Trophoblast cell (in vitro differentiated cells and primary cell): Measurements from ENCODE around the gene ACAA1.

Experiments used
- DNase-seq, 2 donors: peaks; one replicate each; pipeline ENCODE4 v3.0.0-alpha.2; 2016
- H2AFZ ChIP-seq: 2 replicates; pipeline ENCODE4 v1.6.1; 2013; ENCODE audit warnings: low read length, moderate library complexity, mild to moderate bottlenecking; ENCODE audit not compliant: insufficient read depth, poor library complexity
- H2AK5ac ChIP-seq: 2 replicates; pipeline ENCODE4 v1.6.1; 2013; ENCODE audit warnings: mild to moderate bottlenecking, low read length
- H2BK120ac ChIP-seq: 2 replicates; pipeline ENCODE4 v1.6.1; 2013; ENCODE audit warnings: low read length, mild to moderate bottlenecking, moderate library complexity; ENCODE audit not compliant: insufficient read depth, poor library complexity
- H2BK12ac ChIP-seq: 2 replicates; pipeline ENCODE4 v1.6.1; 2013; ENCODE audit warnings: mild to moderate bottlenecking, low read length, moderate library complexity
- H2BK5ac ChIP-seq: 2 replicates; pipeline ENCODE4 v1.6.1; 2013; ENCODE audit warnings: low read length, low read depth, moderate library complexity, mild to moderate bottlenecking; ENCODE audit not compliant: poor library complexity
- H3K14ac ChIP-seq: 2 replicates; pipeline ENCODE4 v1.6.1; 2013; ENCODE audit warnings: mild to moderate bottlenecking, low read length
- H3K18ac ChIP-seq: 2 replicates; pipeline ENCODE4 v1.6.1; 2013; ENCODE audit warnings: mild to moderate bottlenecking, low read length
- H3K23ac ChIP-seq: 2 replicates; pipeline ENCODE4 v1.6.1; 2013; ENCODE audit warnings: low read length
- H3K27ac ChIP-seq: 2 replicates; pipeline ENCODE4 v1.5.1; 2013; ENCODE audit warnings: low read depth, mild to moderate bottlenecking, inconsistent platforms, low read length, moderate library complexity
- H3K27me3 ChIP-seq: 2 replicates; pipeline ENCODE4 v1.6.1; 2013; ENCODE audit warnings: inconsistent platforms, mild to moderate bottlenecking, low read length, moderate library complexity; ENCODE audit not compliant: insufficient read depth
- H3K36me3 ChIP-seq, 2 experiments: 1 replicate in 1 of 2; 2 replicates in 1 of 2; pipeline ENCODE4 v1.6.1; 2013; ENCODE audit warnings: low read length in 2 of 2, mild to moderate bottlenecking in 2 of 2, moderate library complexity in 1 of 2; ENCODE audit not compliant: insufficient read depth in 2 of 2, control insufficient read depth in 1 of 2
- H3K4ac ChIP-seq: 2 replicates; pipeline ENCODE4 v1.6.1; 2013; ENCODE audit warnings: low read depth, mild to moderate bottlenecking, low read length, moderate library complexity
- H3K4me1 ChIP-seq, 2 experiments: 1 replicate in 1 of 2; 2 replicates in 1 of 2; pipeline ENCODE4 v1.6.1; 2013; ENCODE audit warnings: low read length in 2 of 2, mild to moderate bottlenecking in 2 of 2, moderate library complexity in 1 of 2; ENCODE audit not compliant: insufficient read depth in 2 of 2, control insufficient read depth in 1 of 2
- H3K4me2 ChIP-seq: 2 replicates; pipeline ENCODE4 v1.6.1; 2013; ENCODE audit warnings: inconsistent platforms, mild to moderate bottlenecking, low read length, moderate library complexity
- H3K4me3 ChIP-seq: 2 replicates; pipeline ENCODE4 v1.5.1; 2013; ENCODE audit warnings: mild to moderate bottlenecking, low read depth, low read length, inconsistent platforms
- H3K79me1 ChIP-seq: one replicate; pipeline ENCODE4 v1.6.1; 2013; ENCODE audit warnings: low read length
- H3K79me2 ChIP-seq: 2 replicates; pipeline ENCODE4 v1.6.1; 2013; ENCODE audit warnings: low read length, mild to moderate bottlenecking; ENCODE audit not compliant: control insufficient read depth, insufficient read depth, poor library complexity
- H3K9ac ChIP-seq: 2 replicates; pipeline ENCODE4 v1.6.1; 2013; ENCODE audit warnings: mild to moderate bottlenecking, low read length
- H3K9me3 ChIP-seq: 2 replicates; pipeline ENCODE4 v1.6.1; 2013; ENCODE audit warnings: low read depth, mild to moderate bottlenecking, control low read depth, inconsistent platforms, low read length; ENCODE audit not compliant: insufficient read depth
- H4K12ac ChIP-seq: 2 replicates; pipeline ENCODE4 v1.6.1; 2013; ENCODE audit warnings: low read depth, mild to moderate bottlenecking, low read length, moderate library complexity
- H4K8ac ChIP-seq: 2 replicates; pipeline ENCODE4 v1.6.1; 2013; ENCODE audit warnings: low read depth, mild to moderate bottlenecking, low read length, moderate library complexity
- H4K91ac ChIP-seq: one replicate; pipeline ENCODE4 v1.6.1; 2013; ENCODE audit warnings: low read depth, mild to moderate bottlenecking, low read length, moderate library complexity
- WGBS: extraction: QIAGEN DNeasy Blood & Tissue Kit; methylation state at CpG from one replicate; pipeline ENCODE4 v1.1.7; 2013; ENCODE audit warnings: missing lambda C conversion rate; ENCODE audit not compliant: insufficient read length, insufficient coverage; ENCODE audit errors: extremely low coverage; 5-methylcytosine and 5-hydroxymethylcytosine counted together

ACAA1 gene

DNA sequence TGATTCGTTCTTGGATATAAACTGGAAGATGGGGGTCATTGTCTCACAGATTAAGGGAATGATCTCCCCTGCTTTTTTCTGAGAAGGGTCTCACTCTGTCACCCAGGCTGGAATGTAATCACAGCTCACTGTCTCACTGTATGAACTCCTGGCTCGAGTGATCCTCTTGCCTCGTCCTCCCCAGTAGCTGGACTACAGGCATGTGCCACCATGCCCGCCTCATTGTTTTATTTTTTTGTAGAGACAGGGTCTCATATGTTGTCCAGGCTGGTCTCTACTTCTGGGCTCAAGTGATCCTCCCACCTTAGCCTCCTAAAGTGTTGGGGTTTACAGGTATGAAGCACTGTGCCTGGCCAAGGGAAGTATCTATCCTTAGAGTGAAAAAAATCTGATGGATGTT lies 33.8 kb upstream of the ACAA1 start:
- no peak overlapping the region for H3K4me3 ChIP-seq
- H4K12ac ChIP-seq = no peak overlapping the region
- peaks cover 21% of the 10 kb centered on the region for H3K79me2 ChIP-seq
- H2BK12ac ChIP-seq = peak overlapping the region; percentile 12
- DNase-seq = no peak
- H2AK5ac ChIP-seq = no peak overlapping the region
- no peak overlapping the region for H3K14ac ChIP-seq
- no peaks in the 10 kb centered on the region for H3K27me3 ChIP-seq
- no peak overlapping the region for H3K23ac ChIP-seq
- peak overlapping the region; percentile 89 for H3K4ac ChIP-seq
- peaks cover 5% of the 10 kb centered on the region for H3K79me1 ChIP-seq
- WGBS = no CpG with 5 or more reads among the region's 4 CpGs
- no peak overlapping the region for H2BK120ac ChIP-seq
- no peak overlapping the region for H3K18ac ChIP-seq
- H2AFZ ChIP-seq = no peak overlapping the region
- H3K9me3 ChIP-seq = no peaks in the 10 kb centered on the region
- H3K4me2 ChIP-seq = no peak overlapping the region
- H2BK5ac ChIP-seq = no peak overlapping the region
- no peaks in the 10 kb centered on the region for H3K36me3 ChIP-seq
- H3K27ac ChIP-seq = no peak overlapping the region
- no peak overlapping the region for H3K9ac ChIP-seq
- H4K8ac ChIP-seq = no peak overlapping the region
- H4K91ac ChIP-seq = no peak overlapping the region
- peaks cover 0 to 4% of the 10 kb centered on the region in 2 experiments for H3K4me1 ChIP-seq

DNA sequence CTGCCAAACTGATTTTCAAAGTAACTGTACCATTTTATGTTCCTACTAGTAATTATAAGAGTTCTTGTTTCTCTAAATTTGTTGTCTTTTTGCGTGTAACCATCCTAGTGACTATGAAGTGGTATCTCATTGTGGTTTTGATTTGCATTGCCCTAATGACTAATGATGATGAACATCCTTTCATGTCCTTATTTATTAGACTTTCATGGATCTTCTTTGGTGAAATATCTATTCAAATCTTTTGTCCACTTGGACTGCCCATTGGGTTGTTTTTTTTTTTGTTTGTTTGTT lies 32.0 kb upstream of the ACAA1 start:
- H3K18ac ChIP-seq = no peak overlapping the region
- no peak overlapping the region for H4K8ac ChIP-seq
- WGBS = no CpG with 5 or more reads among the region's 1 CpG
- no peaks in the 10 kb centered on the region for H3K36me3 ChIP-seq
- H3K4me3 ChIP-seq = no peak overlapping the region
- H2AK5ac ChIP-seq = no peak overlapping the region
- H3K4me2 ChIP-seq = no peak overlapping the region
- H2BK120ac ChIP-seq = no peak overlapping the region
- H3K27me3 ChIP-seq = no peaks in the 10 kb centered on the region
- no peak for DNase-seq
- H3K9ac ChIP-seq = no peak overlapping the region
- H4K91ac ChIP-seq = no peak overlapping the region
- no peak overlapping the region for H2BK5ac ChIP-seq
- H3K9me3 ChIP-seq = no peaks in the 10 kb centered on the region
- no peak overlapping the region for H3K14ac ChIP-seq
- H3K79me1 ChIP-seq = peaks cover 15% of the 10 kb centered on the region
- no peak overlapping the region for H3K27ac ChIP-seq
- H2BK12ac ChIP-seq = no peak overlapping the region
- H2AFZ ChIP-seq = no peak overlapping the region
- H3K4me1 ChIP-seq = peaks cover 0 to 4% of the 10 kb centered on the region in 2 experiments
- no peak overlapping the region for H3K23ac ChIP-seq
- H3K4ac ChIP-seq = no peak overlapping the region
- no peak overlapping the region for H4K12ac ChIP-seq
- H3K79me2 ChIP-seq = peaks cover 26% of the 10 kb centered on the region

DNA sequence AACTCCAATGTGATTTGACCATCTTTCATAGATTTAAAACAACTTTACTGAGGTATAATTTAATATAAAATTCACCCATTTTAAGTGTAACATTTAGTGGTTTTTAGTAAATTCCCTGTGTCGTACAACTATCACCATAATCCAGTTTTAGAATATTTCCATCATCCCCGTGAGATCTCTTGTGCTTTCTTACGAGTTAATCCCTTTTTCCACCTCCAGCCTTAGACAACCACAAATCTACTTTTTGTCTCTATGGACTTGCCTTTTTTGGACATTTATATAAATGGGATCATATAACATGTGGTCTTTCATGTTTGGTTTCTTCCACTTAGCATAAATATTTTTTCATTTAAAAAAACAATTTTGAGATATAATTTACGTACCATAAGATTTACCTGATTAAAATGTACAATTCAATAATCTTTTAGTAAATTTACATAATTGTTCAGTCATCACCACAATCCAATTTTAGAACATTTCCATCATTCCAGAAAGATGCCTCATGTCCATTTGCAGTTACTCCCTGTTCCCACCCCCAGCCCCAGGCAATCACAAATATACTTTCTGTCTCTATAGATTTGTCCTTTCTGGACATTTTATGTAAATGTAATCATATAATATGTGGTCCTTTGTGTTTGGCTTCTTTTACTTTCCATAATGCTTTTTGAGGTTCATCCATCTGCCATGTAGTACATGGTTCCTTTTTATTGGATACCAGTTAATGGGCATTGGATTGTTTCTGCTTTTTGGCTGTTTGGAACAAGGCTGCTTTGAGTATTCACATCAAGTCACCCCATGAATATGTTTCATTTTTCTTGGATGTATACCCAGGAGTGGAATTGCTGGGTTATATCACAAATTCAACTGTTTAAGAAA lies 31.5 kb upstream of the ACAA1 start:
- DNase-seq = peak in 1 of 2 donors; percentile 46
- Histone ChIP-seq H3K79me2 (peaks cover 26% of the 10 kb centered on the region), H3K9ac (no peak overlapping the region), H2BK12ac (no peak overlapping the region), H4K91ac (no peak overlapping the region), H3K4me3 (no peak overlapping the region), H2BK120ac (no peak overlapping the region), H4K8ac (no peak overlapping the region), H2BK5ac (no peak overlapping the region), H2AK5ac (no peak overlapping the region), H3K79me1 (peaks cover 15% of the 10 kb centered on the region), H3K14ac (no peak overlapping the region), H3K23ac (no peak overlapping the region), H3K27ac (no peak overlapping the region), H3K4ac (no peak overlapping the region), H3K18ac (no peak overlapping the region), H3K9me3 (no peaks in the 10 kb centered on the region), H3K4me1 (peaks cover 0 to 4% of the 10 kb centered on the region in 2 experiments), H4K12ac (no peak overlapping the region), H3K27me3 (no peaks in the 10 kb centered on the region), H3K36me3 (no peaks in the 10 kb centered on the region), H3K4me2 (no peak overlapping the region), H2AFZ (no peak overlapping the region)
- no CpG with 5 or more reads among the region's 4 CpGs for WGBS

DNA sequence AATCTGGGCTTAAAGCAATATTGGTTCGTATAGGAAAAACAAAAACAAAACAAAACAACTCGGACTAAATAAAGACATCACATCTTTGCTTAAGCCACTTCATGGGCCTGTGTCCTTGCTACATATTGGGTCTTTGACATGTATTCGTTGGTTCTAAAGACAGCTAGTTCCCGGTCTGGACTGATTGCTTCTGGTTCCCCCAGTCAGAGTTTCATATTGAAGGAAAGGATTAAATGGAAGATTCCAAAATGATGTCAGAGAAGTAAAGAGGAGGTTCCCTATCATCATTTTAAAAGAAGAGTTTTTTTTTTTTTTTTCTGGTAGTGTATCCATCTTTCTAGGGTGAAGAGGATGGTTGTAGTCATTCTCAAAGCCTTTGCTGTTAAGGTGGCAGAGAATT lies 30.7 kb upstream of the ACAA1 start:
- Histone ChIP-seq H4K91ac (no peak overlapping the region), H2AFZ (no peak overlapping the region), H2BK5ac (no peak overlapping the region), H3K9me3 (no peaks in the 10 kb centered on the region), H4K8ac (no peak overlapping the region), H3K79me1 (peaks cover 15% of the 10 kb centered on the region), H3K9ac (no peak overlapping the region), H3K14ac (no peak overlapping the region), H2AK5ac (no peak overlapping the region), H3K18ac (no peak overlapping the region), H2BK12ac (no peak overlapping the region), H3K23ac (no peak overlapping the region), H3K79me2 (peaks cover 24% of the 10 kb centered on the region), H3K4ac (peak overlapping the region; percentile 57), H3K4me3 (no peak overlapping the region), H3K4me2 (no peak overlapping the region), H3K36me3 (no peaks in the 10 kb centered on the region), H3K27me3 (no peaks in the 10 kb centered on the region), H4K12ac (no peak overlapping the region), H2BK120ac (no peak overlapping the region), H3K4me1 (peaks cover 0 to 4% of the 10 kb centered on the region in 2 experiments), H3K27ac (no peak overlapping the region)
- no peak for DNase-seq
- no CpG with 5 or more reads among the region's 4 CpGs for WGBS
